GM13976 (cell line): ENCODE data around the gene VSTM2B.

ENCODE experiments used
- DNase-seq: peaks from one replicate; pipeline ENCODE4 v3.0.0; 2012; ENCODE audit warnings: low spot score
- in situ Hi-C: fragments of 300-500 bp; cut with MboI; formaldehyde crosslinking; loops from one replicate; pipeline ENCODE4 v1.12.0; 2022; ENCODE audit warnings: low sequenced_read_pairs, mixed read lengths, inconsistent platforms; ENCODE audit not compliant: unreplicated experiment
- TF ChIP-seq, protein P1 (sequence below): IDR thresholded peaks from 2 replicates; pipeline ENCODE4 v1.5.1; 2012; ENCODE audit warnings: borderline replicate concordance, mild to moderate bottlenecking; ENCODE audit not compliant: insufficient read depth; ENCODE audit errors: extremely low read depth, missing control alignments, control extremely low read depth

VSTM2B gene

DNA sequence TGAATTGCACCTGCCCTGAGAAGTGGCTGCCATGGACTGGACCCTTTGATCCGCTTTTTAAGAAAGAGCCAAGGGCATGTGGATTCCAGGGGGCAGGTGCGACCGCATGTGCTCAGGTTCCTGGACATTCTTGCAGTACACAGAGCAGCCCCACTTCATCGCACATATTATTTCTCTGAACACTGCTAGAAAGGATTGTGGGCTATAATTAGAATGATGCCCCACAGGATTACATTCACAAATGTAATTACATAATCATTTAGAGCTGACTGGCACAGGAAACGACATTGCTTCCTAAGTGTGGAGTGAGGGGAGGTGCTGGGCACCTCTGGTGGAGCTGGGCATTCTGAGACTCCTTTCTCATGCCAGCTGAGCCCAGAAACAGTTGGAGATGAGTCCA lies 37.5 kb upstream of the VSTM2B start:
- in situ Hi-C loops = no loop called here
- TF ChIP-seq, protein P1, sequence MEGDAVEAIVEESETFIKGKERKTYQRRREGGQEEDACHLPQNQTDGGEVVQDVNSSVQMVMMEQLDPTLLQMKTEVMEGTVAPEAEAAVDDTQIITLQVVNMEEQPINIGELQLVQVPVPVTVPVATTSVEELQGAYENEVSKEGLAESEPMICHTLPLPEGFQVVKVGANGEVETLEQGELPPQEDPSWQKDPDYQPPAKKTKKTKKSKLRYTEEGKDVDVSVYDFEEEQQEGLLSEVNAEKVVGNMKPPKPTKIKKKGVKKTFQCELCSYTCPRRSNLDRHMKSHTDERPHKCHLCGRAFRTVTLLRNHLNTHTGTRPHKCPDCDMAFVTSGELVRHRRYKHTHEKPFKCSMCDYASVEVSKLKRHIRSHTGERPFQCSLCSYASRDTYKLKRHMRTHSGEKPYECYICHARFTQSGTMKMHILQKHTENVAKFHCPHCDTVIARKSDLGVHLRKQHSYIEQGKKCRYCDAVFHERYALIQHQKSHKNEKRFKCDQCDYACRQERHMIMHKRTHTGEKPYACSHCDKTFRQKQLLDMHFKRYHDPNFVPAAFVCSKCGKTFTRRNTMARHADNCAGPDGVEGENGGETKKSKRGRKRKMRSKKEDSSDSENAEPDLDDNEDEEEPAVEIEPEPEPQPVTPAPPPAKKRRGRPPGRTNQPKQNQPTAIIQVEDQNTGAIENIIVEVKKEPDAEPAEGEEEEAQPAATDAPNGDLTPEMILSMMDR = no peak
- DNase-seq = no peak

DNA sequence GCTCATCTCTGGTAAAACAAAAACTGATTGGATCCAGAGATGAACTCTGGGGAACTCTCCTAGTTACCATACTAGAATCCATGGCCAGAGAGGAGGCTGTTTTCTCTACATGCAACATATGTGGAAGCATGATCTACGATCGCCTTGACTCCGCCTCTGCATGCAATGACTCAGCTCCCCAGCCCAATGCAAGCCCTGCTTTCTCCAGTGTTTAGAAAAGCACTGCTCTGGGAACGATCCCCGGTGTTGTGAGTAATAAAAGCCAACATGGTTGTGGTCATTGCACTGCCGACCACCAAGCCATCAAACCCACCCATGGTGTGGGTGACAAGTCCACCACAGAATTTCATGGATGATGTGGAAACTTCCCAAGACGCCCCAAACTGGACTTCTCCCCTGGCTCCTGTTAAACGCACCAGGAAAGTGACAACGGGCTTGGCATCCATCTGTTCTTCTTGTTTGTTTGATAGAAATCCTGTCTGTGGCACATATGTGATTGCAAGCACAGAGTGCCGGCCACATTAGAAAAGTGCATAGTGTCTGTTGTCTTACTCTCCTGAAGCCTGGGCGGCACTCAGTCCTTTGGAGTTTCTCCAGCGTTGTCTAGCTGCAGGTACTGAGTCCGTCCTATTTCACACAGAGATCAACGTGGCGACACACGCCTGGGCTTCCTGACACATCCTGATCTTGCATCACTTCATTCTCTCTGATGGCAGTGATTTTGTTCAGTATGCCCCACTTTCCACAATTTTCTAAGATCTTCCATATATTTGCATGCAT lies 36.4 kb upstream of the VSTM2B start:
- in situ Hi-C loops = no loop called here
- TF ChIP-seq, protein P1 = no peak
- DNase-seq = no peak

DNA sequence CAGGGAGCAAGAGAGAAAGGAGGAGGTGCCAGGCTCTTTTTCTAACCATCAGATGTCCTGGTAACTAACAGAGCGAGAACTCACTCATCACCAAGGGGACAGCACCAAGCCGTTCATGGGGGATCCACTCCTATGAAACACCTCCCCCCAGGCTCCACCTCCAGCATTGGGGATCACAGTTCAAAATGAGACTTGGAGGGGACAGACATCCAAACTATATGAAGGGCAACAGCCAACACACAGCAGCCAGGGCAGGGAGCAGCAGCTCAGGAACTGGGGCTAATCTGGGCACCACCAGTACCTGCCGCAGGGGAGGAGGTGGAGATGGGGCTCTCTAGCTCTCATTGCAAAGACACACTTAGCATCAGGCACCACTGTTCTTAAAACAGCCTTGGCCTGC lies 34.3 kb upstream of the VSTM2B start:
- no peak for DNase-seq
- TF ChIP-seq, protein P1 = no peak
- in situ Hi-C loops = no loop called here

DNA sequence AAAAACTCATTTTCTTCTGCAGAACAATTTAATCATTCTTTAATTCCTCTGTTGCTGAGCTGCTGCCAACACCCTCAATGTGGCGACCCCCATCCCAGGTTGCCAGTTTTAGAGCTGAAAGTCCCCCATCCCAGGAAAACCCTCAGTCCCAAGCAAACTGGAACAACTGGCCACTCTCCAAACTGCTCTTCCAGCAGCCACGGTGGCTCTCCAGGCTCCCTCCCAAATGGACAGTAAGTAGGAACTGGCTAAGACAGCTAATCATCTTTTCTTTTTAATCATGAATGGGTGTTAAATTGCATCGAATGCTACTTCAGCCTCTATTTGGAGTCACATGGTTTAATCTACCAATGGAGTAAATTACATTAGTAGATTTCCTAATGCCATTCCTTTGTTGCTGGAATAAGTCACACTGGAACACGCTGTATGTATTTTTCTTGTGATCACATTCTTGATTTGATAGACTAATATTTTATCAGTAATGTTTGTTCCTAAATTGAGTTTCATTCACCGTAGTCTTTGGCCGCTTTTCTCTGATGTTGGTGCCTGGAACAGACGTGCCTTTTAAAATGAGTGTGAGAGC lies 33.7 kb upstream of the VSTM2B start:
- DNase-seq = no peak
- in situ Hi-C loops = no loop called here
- TF ChIP-seq, protein P1 = no peak

DNA sequence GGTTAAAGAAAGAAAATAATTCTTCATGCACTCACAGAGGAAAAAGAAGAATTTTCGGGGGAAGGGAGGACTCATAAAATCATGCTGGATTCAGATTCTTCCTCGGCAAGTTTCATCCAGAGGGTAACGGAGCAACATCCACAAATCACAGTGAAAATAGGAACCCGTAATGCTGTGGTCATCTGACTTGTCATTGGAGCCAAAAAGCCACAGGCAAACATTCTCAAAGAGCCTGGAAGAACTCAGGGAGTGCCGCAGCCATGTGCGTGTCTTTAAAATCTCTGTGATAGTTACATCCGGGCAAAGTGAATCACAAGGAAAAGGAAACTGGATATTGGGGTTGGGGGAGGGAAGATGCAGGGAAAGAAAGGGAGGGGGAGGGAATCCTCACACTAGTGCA lies 33.0 kb upstream of the VSTM2B start:
- TF ChIP-seq, protein P1 = no peak
- in situ Hi-C loops = no loop called here
- DNase-seq = no peak

DNA sequence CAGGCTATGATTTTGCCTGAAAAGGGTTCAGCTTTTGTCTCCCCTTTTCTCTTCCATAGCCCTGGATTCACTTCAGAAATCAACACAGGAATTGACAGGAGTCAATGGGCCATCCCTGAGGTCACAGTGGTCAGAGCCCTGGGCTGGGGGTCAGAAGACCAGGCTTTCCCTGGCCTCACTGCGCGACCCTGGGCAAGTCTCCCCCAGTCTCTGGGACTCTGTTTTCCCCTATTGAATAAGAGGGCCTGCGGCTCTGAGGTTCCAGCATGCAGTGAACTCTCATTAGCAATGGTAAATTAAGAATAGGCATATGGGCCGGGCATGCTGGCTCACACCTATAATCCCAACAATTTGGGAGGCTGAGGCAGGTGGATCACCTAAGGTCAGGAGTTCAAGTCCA lies 30.7 kb upstream of the VSTM2B start:
- in situ Hi-C loops = no loop called here
- no peak for DNase-seq
- TF ChIP-seq, protein P1 = no peak

DNA sequence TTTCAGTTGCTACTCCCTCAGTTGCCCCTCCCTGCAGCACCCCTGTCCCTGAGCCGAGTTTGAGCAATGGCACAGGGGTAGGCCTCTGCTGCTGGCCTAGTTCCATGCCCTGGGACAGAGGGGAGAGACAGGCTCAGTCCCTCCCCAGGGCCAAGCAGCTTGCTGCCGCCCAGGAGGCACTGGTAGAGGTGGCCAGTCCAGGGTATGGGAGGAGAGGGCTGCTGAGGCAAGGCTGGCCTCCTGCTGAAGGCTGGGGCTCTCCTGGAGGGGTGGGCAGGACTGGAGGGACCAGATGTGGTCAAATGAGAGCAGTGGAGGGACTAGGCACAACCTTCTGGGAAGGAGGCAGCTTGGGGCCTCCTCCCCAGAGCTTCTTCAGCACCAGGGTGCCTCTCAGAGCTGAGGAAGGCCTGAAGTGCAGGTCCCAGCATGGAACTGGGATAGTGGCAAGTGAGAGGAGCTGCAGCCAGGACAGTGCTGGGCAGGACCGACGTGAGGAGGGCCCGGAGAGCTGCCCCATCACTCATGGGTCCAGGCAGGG lies 29.8 kb upstream of the VSTM2B start:
- in situ Hi-C loops = no loop called here
- no peak for DNase-seq
- TF ChIP-seq, protein P1 = no peak
